Measurements from ENCODE around the gene OTOF. TPM values are rescaled to one million over a fixed set of nuclear protein-coding genes. Genes with fewer than 3 reads are reported as not detected.
A peak's percentile ranks its signal among the peaks of the same experiment; 100 is the strongest.

The OTOF gene
- total RNA-seq, 1 experiment from 2014 or later, result 0.26 TPM

DNA sequence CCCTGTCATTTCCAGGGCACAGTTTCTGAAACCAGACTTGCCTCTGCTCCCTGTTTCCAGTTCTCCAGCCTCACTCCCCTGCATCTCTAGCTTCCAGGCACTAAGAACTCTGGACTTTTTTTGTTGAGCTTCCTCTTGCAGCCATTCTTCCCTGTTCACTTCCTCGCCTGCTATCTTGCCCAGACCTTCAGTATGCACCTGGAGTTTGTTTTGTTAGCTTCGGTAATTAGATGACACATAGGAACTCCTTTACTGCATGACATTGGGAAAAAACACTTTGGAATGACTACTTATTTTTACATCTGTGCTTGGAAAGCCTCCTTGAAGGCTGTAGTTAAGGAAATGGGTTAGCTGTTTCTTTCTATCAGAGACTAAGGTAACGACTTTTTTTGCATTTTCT is 35.2 kb downstream of the OTOF start:
- Mint-ChIP-seq H3K27ac (no peak overlapping the region), H3K36me3 (no peaks in the 10 kb centered on the region), H3K27me3 (ENCODE audit: low read depth) (no peaks in the 10 kb centered on the region; the same call in 1 of the 2 replicates), H3K4me3 (no peak overlapping the region), H3K4me1 (no peaks in the 10 kb centered on the region), H3K9me3 (no peaks in the 10 kb centered on the region)
- POLR2A ChIA-PET, result no interaction called here
- CTCF ChIA-PET, result interaction anchor here (0.6 to 1.3 kb wide), 3 partner anchors 16 to 491 kb away, joined by 3 to 4 read pairs (median 3); no protein-coding TSS in a partner anchor
- no peak for TF ChIP-seq AR (CRISPR knock-in tag; IDR thresholded peaks at IDR 0.05)
- no peak for TF ChIP-seq CREB1 (CRISPR knock-in tag; IDR thresholded peaks at IDR 0.05)
- TF ChIP-seq PRRX2 (CRISPR knock-in tag; IDR thresholded peaks at IDR 0.05), result no peak
- ATAC-seq (no peak), DNase-seq (ENCODE audit: low spot score) (no peak)

DNA sequence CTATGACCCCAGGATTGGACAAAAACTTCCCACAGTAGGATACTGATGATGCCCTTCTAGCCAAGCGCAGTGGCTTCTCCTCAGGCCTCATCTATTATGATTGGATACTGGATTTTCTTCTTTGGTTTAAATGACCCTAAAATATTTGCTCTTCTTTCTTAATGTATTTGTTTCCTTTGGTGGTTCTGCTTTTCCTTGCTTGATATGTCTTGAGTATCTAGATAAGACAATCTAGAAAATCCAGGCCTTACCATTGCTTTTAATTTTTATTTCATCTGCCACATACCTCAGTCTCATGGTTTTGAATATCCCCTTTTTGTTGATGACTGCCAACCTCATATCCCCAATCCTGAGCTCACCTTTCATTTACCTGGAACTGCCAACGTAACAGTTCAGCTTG is 35.6 kb downstream of the OTOF start:
- Mint-ChIP-seq H3K4me1 (no peaks in the 10 kb centered on the region), H3K9me3 (no peaks in the 10 kb centered on the region), H3K27ac (no peak overlapping the region), H3K27me3 (ENCODE audit: low read depth) (no peaks in the 10 kb centered on the region; the same call in 1 of the 2 replicates), H3K36me3 (no peaks in the 10 kb centered on the region), H3K4me3 (no peak overlapping the region)
- TF ChIP-seq STAT6 (CRISPR knock-in tag; conservative IDR thresholded peaks at IDR 0.05; ENCODE audit: low read depth), result no peak
- TF ChIP-seq CREB1 (CRISPR knock-in tag; IDR thresholded peaks at IDR 0.05), result no peak
- TF ChIP-seq TCF7 (CRISPR knock-in tag; IDR thresholded peaks at IDR 0.05; ENCODE audit: low read depth), result no peak
- no peak for TF ChIP-seq PRRX2 (CRISPR knock-in tag; IDR thresholded peaks at IDR 0.05)
- no peak for TF ChIP-seq ZNF317 (CRISPR knock-in tag; IDR thresholded peaks at IDR 0.05; ENCODE audit: borderline replicate concordance, low read depth)
- no peak for TF ChIP-seq SMAD4 (CRISPR knock-in tag; IDR thresholded peaks at IDR 0.05)
- TF ChIP-seq ZNF416 (CRISPR knock-in tag; IDR thresholded peaks at IDR 0.05), result no peak
- no peak for TF ChIP-seq E2F5 (CRISPR knock-in tag; IDR thresholded peaks at IDR 0.05)
- no peak for TF ChIP-seq ZNF263 (CRISPR knock-in tag; IDR thresholded peaks at IDR 0.05; ENCODE audit: low read depth)
- TF ChIP-seq IRF2 (CRISPR knock-in tag; IDR thresholded peaks at IDR 0.05; ENCODE audit: borderline replicate concordance, low read depth), result no peak
- no peak for TF ChIP-seq SMAD3 (CRISPR knock-in tag; IDR thresholded peaks at IDR 0.05; ENCODE audit: borderline replicate concordance)
- no peak for TF ChIP-seq NFATC4 (CRISPR knock-in tag; IDR thresholded peaks at IDR 0.05)
- POLR2A ChIA-PET, result no interaction called here
- ATAC-seq (no peak), DNase-seq (ENCODE audit: low spot score) (no peak)
- CTCF ChIA-PET, result interaction anchor here (0.6 to 1.3 kb wide), 3 partner anchors 17 to 491 kb away, joined by 3 to 4 read pairs (median 3); no protein-coding TSS in a partner anchor

GRCh38 chr2:26438926-26439325 is 39.0 kb downstream of the OTOF start:
- H3K9me3 Mint-ChIP-seq, result no peaks in the 10 kb centered on the region
- H3K4me1 Mint-ChIP-seq, result no peaks in the 10 kb centered on the region
- H3K27ac Mint-ChIP-seq, result no peak overlapping the region
- no peaks in the 10 kb centered on the region for H3K36me3 Mint-ChIP-seq
- ATAC-seq (peak; percentile 34), DNase-seq (ENCODE audit: low spot score) (no peak)
- no peaks in the 10 kb centered on the region; the same call in 1 of the 2 replicates for H3K27me3 Mint-ChIP-seq (ENCODE audit: low read depth)
- POLR2A ChIA-PET, result no interaction called here
- no peak overlapping the region for H3K4me3 Mint-ChIP-seq
- CTCF ChIA-PET, result no interaction called here
- TF ChIP-seq MLX (CRISPR knock-in tag; IDR thresholded peaks at IDR 0.05), result no peak
- TF ChIP-seq ETV6 (CRISPR knock-in tag; IDR thresholded peaks at IDR 0.05), result no peak
- TF ChIP-seq RELA (CRISPR knock-in tag; IDR thresholded peaks at IDR 0.05; ENCODE audit: borderline replicate concordance), result no peak
- TF ChIP-seq NR1H2 (CRISPR knock-in tag; IDR thresholded peaks at IDR 0.05), result no peak
- no peak for TF ChIP-seq NFATC4 (CRISPR knock-in tag; IDR thresholded peaks at IDR 0.05)
- TF ChIP-seq HMGA2 (CRISPR knock-in tag; IDR thresholded peaks at IDR 0.05), result no peak
- no peak for TF ChIP-seq CREB1 (CRISPR knock-in tag; IDR thresholded peaks at IDR 0.05)
- no peak for TF ChIP-seq ATF3 (CRISPR knock-in tag; conservative IDR thresholded peaks at IDR 0.05)
- TF ChIP-seq KAT7 (CRISPR knock-in tag; IDR thresholded peaks at IDR 0.05; ENCODE audit: borderline replicate concordance), result no peak
- TF ChIP-seq ZNF219 (CRISPR knock-in tag; IDR thresholded peaks at IDR 0.05; ENCODE audit: borderline replicate concordance), result no peak
- no peak for TF ChIP-seq ZBTB21 (CRISPR knock-in tag; IDR thresholded peaks at IDR 0.05; ENCODE audit: borderline replicate concordance)
